ENCODE data around the gene PCDH9. TPM values are rescaled to one million over a fixed set of nuclear protein-coding genes. Genes with fewer than 3 reads are reported as not detected.

PCDH9 gene
- total and polyA plus RNA-seq, 10 donors, result 0.24 to 8.1 (median 3.8) TPM

DNA sequence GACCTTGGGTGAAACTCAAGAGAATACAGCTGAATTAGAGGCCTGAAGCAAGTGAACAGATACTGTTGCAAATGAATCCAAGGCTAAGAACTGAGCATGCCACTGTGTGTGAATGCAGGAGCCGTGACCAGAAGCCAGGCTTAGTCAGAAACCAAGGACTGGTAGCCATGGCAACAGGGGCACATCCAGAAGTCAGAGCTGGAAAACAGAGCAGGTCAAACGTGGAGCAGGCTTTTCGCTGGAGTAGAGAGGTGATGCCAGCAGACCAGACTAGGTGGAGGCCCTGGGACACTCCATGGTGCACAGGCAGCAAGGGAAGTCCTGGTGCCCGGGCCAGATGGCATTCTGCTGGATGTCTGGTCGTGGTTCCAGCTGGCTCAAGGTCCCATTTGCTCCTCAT is 564.1 kb downstream of the PCDH9 start:
- peaks cover 0 to 2% (median under 1%) of the 10 kb centered on the region in 8 donors for H3K9me3 ChIP-seq
- TF ChIP-seq CTCF (IDR thresholded peaks at IDR 0.05 in 8 of 11, conservative IDR thresholded peaks at IDR 0.05 in 3 of 11) (no peak), POLR2A (IDR thresholded peaks at IDR 0.05) (no peak), POLR2AphosphoS5 (IDR thresholded peaks at IDR 0.05) (no peak)
- H3K4me3 ChIP-seq, result no peak overlapping the region
- H3K27ac ChIP-seq, result no peak overlapping the region
- H3K27me3 ChIP-seq (replicated peaks in 1 of 7), result no peaks in the 10 kb centered on the region
- intact Hi-C loops (cut with DNase I; ENCODE audit: low total_unique reads), result no loop called here
- DNase-seq, result no peak
- H3K36me3 ChIP-seq, result no peaks in the 10 kb centered on the region
- H3K4me1 ChIP-seq, result no peaks in the 10 kb centered on the region
- 68 to 88% (median 79%) methylated on average over 5 of the region's 5 CpGs for WGBS, 5 donors

DNA sequence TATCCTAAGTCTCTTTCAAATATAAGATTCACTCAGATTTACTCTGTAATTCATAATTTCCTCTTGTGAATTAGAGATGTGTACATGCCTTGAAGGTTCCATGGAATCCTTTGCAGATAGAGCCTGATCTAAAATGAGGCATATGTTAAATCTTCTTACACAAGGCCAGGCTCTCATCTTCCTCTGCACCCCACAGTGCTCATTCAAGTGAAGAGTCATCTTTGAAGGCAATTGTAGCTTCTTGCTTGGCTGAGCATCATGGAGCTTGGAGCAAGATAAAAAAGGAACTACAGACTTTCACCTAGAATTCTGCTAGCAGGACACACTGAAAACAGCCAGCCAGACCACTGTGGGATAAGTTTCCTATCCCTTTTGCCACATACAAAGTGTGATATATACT is 566.4 kb downstream of the PCDH9 start:
- DNase-seq, result no peak
- H3K4me1 ChIP-seq, result no peaks in the 10 kb centered on the region
- no peak overlapping the region for H3K27ac ChIP-seq
- no peaks in the 10 kb centered on the region for H3K9me3 ChIP-seq
- H3K4me3 ChIP-seq, result no peak overlapping the region
- H3K36me3 ChIP-seq, result no peaks in the 10 kb centered on the region
- intact Hi-C loops (cut with DNase I; ENCODE audit: low total_unique reads), result no loop called here
- TF ChIP-seq CTCF (IDR thresholded peaks at IDR 0.05 in 8 of 11, conservative IDR thresholded peaks at IDR 0.05 in 3 of 11) (no peak), POLR2AphosphoS5 (IDR thresholded peaks at IDR 0.05) (no peak), POLR2A (IDR thresholded peaks at IDR 0.05) (no peak)
- H3K27me3 ChIP-seq (replicated peaks in 1 of 7), result no peaks in the 10 kb centered on the region

- intact Hi-C loops (cut with DNase I; ENCODE audit: low total_unique reads), result no loop called here
- H3K9me3 ChIP-seq, result no peaks in the 10 kb centered on the region
- DNase-seq, result no peak
- H3K4me1 ChIP-seq, result no peaks in the 10 kb centered on the region
- no peaks in the 10 kb centered on the region for H3K27me3 ChIP-seq (replicated peaks in 1 of 7)
- H3K4me3 ChIP-seq, result no peak overlapping the region
- H3K36me3 ChIP-seq, result no peaks in the 10 kb centered on the region
- WGBS, 5 donors, result 79 to 84% (median 79%) methylated on average over 2 of the region's 2 CpGs
- no peak overlapping the region for H3K27ac ChIP-seq
- no peak for TF ChIP-seq POLR2AphosphoS5 (IDR thresholded peaks at IDR 0.05)
- no peak for TF ChIP-seq CTCF (IDR thresholded peaks at IDR 0.05 in 8 of 11, conservative IDR thresholded peaks at IDR 0.05 in 3 of 11)
- TF ChIP-seq POLR2A (IDR thresholded peaks at IDR 0.05), result no peak
These were observed 566.9 kb downstream of the PCDH9 start for GRCh38 chr13:66663206-66663605.

DNA sequence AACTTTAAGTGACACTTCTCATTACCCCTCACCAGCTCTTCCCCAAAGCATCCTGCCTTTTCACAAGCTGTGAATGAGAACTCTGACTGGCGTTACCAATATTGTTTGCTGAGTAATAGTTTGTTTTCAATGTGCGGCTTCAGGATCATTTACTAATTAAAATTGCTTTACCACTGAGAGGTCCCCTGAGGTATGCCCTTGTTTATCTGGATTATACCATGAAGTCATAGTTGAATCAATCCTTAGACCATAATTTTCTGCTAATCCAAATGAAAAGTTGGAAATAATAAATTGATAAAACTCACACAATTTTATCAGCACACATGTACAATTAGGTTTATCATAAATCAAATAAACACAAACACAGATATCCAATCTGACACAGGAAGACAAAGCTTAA is 568.8 kb downstream of the PCDH9 start:
- intact Hi-C loops (cut with DNase I; ENCODE audit: low total_unique reads), result no loop called here
- H3K27ac ChIP-seq, result no peak overlapping the region
- WGBS, 5 donors, result 81 to 94% (median 86%) methylated on average over 2 of the region's 2 CpGs

More for the DNA sequence above, 568.8 kb downstream of the PCDH9 start:
- no peak for DNase-seq
- H3K27me3 ChIP-seq (replicated peaks in 1 of 7), result no peaks in the 10 kb centered on the region
- H3K36me3 ChIP-seq, result no peaks in the 10 kb centered on the region
- H3K4me3 ChIP-seq, result no peak overlapping the region
- H3K4me1 ChIP-seq, result peaks cover 0 to 8% (median 0%) of the 10 kb centered on the region in 6 donors
- H3K9me3 ChIP-seq, result no peaks in the 10 kb centered on the region
- no peak for TF ChIP-seq CTCF (IDR thresholded peaks at IDR 0.05 in 8 of 11, conservative IDR thresholded peaks at IDR 0.05 in 3 of 11)
- TF ChIP-seq POLR2AphosphoS5 (IDR thresholded peaks at IDR 0.05), result no peak
- no peak for TF ChIP-seq POLR2A (IDR thresholded peaks at IDR 0.05)
